Measurements from ENCODE around the gene IMP4.

The IMP4 gene

DNA sequence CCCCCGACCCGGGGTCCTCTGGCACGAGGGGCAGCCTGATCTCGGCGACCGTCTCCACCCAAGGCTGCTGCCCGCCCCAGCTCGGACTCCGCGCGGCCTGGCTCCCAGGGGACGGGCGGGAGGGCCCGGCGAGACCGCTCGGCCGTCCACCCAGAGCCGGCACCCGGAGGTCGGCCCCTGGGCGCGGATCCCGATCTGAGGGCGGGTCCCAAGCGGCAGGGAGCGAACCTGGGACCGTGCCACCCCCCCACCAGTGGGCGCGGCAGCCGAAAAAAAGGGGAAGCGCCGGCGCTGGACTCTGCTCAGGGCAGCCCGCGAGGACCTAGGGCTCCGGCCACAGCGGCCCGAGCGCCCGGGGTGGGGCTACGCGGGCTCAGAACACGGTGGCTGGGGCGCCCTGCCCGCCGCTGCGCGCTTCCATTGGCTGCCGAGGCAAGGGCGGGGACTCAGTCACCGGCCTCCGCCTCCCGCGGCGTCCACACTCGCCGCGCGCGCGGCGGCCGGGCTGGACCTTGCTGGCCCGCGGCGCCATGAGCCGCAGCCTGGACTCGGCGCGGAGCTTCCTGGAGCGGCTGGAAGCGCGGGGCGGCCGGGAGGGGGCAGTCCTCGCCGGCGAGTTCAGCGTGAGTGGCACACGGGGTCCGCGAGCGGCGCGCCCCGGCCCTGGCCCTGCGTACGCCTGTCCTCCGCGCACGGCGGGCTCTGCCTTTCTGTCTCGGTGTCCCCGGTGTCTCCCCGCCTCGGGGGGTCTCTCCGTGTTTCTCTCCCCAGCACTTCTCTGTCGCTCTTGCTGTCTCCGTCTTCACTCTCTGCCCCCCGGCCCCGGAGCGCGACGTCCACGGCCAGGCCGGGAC, 13.1 kb downstream of the IMP4 start, which contains the start of gene PTPN18:
Gene PTPN18, plus strand, starts transcription at position 479 of the 854 bp plus-strand sequence. Its CDS starts 52 bp downstream, at position 531.
- Histone ChIP-seq H3K27me3 (ENCODE audit: control insufficient read depth in 2 of 2, insufficient read depth in 2 of 2, low read length in 2 of 2) (no peaks in the 10 kb centered on the region), H3K27ac (ENCODE audit: low read depth in 2 of 2, low read length in 2 of 2) (peak within 1 kb of the TSS; percentile 86 to 89), H3K4me3 (ENCODE audit: low read length in 2 of 2) (peak within 1 kb of the TSS; percentile 81 to 94)

DNA sequence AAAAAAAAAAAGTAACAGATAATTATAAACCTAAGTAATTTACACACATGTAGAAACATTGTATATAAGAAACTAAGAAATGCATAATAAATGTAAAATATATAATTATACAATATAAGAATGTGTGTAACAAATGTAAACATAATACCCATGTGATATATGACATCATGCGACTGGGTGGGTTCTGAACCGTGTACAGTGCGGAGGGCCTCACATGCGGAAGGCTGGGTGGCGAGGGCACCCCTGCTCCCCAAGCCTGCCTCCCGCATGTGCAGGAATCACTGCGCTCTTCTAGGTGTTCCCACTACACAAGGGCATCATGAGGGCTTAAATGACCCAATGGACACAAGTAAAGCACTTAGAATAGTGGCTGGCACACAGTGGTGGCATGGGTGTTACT, 15.2 kb downstream of the IMP4 start:
- Histone ChIP-seq H3K9ac (ENCODE audit: low read depth in 1 of 2, low read length in 2 of 2) (no peak overlapping the region), H3K36me3 (ENCODE audit: control insufficient read depth in 2 of 2, insufficient read depth in 2 of 2, low read length in 2 of 2) (peaks cover 3 to 5% of the 10 kb centered on the region in 2 donors), H3K4me3 (ENCODE audit: low read length in 2 of 2) (no peak overlapping the region), H3K27me3 (ENCODE audit: control insufficient read depth in 2 of 2, insufficient read depth in 2 of 2, low read length in 2 of 2) (no peaks in the 10 kb centered on the region), H3K9me3 (ENCODE audit: control insufficient read depth in 2 of 2, low read length in 2 of 2) (no peaks in the 10 kb centered on the region), H3K4me1 (ENCODE audit: control insufficient read depth in 2 of 2, insufficient read depth in 2 of 2, low read length in 2 of 2) (peaks cover 11% of the 10 kb centered on the region in 2 donors), H3K27ac (ENCODE audit: low read depth in 2 of 2, low read length in 2 of 2) (no peak overlapping the region)

More for the DNA sequence above, 13.1 kb downstream of the IMP4 start, which contains the start of gene PTPN18:
- H3K4me1 ChIP-seq (ENCODE audit: control insufficient read depth in 2 of 2, insufficient read depth in 2 of 2, low read length in 2 of 2) = peaks cover 11% of the 10 kb centered on the region in 2 donors
- peaks cover 3 to 5% of the 10 kb centered on the region in 2 donors for H3K36me3 ChIP-seq (ENCODE audit: control insufficient read depth in 2 of 2, insufficient read depth in 2 of 2, low read length in 2 of 2)
- no peaks in the 10 kb centered on the region for H3K9me3 ChIP-seq (ENCODE audit: control insufficient read depth in 2 of 2, low read length in 2 of 2)
- peak within 1 kb of the TSS; percentile 68 to 93 for H3K9ac ChIP-seq (ENCODE audit: low read depth in 1 of 2, low read length in 2 of 2)

DNA sequence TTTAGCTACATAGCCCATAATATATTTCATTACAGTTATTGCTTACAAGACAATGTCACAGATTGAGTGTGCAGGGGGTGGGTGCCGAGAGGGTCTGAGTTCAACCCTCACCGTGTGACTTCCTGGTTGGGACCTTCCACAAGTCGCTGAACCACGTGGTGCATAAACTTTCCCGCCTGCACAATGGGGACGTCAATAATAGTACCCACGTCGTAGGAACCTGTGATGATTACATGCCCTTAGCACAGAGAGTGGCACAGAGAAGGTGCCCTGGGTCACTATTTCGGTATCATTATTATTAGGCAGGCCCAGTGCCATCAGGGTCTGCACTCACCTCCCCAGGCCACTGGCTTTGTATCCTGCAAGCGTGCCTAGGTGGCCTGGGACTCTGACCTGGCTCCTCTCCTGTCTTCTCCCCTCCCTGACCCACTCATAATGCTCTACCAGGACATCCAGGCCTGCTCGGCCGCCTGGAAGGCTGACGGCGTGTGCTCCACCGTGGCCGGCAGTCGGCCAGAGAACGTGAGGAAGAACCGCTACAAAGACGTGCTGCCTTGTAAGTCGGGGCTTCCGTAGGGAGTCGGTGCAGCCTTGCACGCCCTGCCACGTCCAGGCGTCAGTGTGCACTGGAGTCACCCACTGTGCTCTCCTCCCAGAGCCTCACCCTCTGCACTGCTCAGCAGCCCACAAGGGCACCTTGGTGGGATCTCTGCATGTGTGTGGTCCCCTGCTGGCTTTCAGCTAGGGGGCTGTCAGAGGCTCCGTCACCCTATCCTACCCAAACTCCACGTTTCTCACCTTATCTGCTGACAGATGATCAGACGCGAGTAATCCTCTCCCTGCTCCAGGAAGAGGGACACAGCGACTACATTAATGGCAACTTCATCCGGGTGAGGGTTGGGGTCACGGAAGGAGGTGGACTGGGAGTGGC, 16.0 kb downstream of the IMP4 start:
- H3K27ac ChIP-seq (ENCODE audit: low read depth in 2 of 2, low read length in 2 of 2) = no peak overlapping the region
- H3K9ac ChIP-seq (ENCODE audit: low read depth in 1 of 2, low read length in 2 of 2) = no peak overlapping the region
- H3K36me3 ChIP-seq (ENCODE audit: control insufficient read depth in 2 of 2, insufficient read depth in 2 of 2, low read length in 2 of 2) = peaks cover 3 to 5% of the 10 kb centered on the region in 2 donors
- peaks cover 11% of the 10 kb centered on the region in 2 donors for H3K4me1 ChIP-seq (ENCODE audit: control insufficient read depth in 2 of 2, insufficient read depth in 2 of 2, low read length in 2 of 2)
- H3K27me3 ChIP-seq (ENCODE audit: control insufficient read depth in 2 of 2, insufficient read depth in 2 of 2, low read length in 2 of 2) = no peaks in the 10 kb centered on the region
- no peak overlapping the region for H3K4me3 ChIP-seq (ENCODE audit: low read length in 2 of 2)
- H3K9me3 ChIP-seq (ENCODE audit: control insufficient read depth in 2 of 2, low read length in 2 of 2) = no peaks in the 10 kb centered on the region

DNA sequence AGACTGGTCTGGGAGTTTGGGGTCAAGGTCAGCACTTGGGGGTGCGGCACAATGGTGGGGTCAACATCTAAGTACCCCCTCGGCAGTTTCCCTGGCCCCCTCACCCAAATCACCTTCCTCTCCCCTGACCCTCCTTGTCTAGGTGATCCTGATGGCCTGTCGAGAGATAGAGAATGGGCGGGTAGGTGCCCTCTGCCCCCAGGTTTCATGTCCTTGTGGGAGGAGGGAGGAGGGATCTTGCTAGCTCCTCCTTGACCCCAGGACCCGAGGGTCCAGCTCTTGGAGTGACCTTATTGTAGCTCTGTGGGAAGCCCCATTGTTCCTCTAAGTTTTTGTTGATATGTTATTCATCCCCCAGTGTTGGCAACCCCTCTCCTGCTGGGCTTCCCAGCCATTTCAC, 16.8 kb downstream of the IMP4 start:
- Histone ChIP-seq H3K4me3 (ENCODE audit: low read length in 2 of 2) (no peak overlapping the region), H3K9ac (ENCODE audit: low read depth in 1 of 2, low read length in 2 of 2) (no peak overlapping the region), H3K4me1 (ENCODE audit: control insufficient read depth in 2 of 2, insufficient read depth in 2 of 2, low read length in 2 of 2) (peaks cover 10 to 11% of the 10 kb centered on the region in 2 donors), H3K27ac (ENCODE audit: low read depth in 2 of 2, low read length in 2 of 2) (no peak overlapping the region), H3K27me3 (ENCODE audit: control insufficient read depth in 2 of 2, insufficient read depth in 2 of 2, low read length in 2 of 2) (no peaks in the 10 kb centered on the region), H3K36me3 (ENCODE audit: control insufficient read depth in 2 of 2, insufficient read depth in 2 of 2, low read length in 2 of 2) (peaks cover 3 to 5% of the 10 kb centered on the region in 2 donors), H3K9me3 (ENCODE audit: control insufficient read depth in 2 of 2, low read length in 2 of 2) (no peaks in the 10 kb centered on the region)

DNA sequence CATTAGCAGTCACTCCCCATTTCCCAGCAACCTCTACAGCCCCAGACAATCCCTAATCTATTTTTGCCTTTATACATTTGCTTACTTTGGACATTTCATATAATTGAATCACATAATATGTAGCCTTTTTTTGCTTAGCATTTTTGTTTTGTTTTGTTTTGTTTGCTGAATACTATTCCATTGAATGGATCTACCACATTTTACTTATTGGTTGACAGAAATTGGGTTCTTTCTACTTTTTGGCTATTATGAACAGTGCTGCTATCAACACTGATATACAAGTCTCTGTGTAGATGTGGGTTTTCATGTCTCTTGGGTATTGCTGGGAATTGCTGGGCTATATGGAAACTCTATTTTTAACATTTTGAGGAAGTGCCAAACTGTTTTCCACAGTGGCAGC, 20.8 kb downstream of the IMP4 start:
- Histone ChIP-seq H3K4me1 (ENCODE audit: control insufficient read depth in 2 of 2, insufficient read depth in 2 of 2, low read length in 2 of 2) (no peaks in the 10 kb centered on the region), H3K27ac (ENCODE audit: low read depth in 2 of 2, low read length in 2 of 2) (no peak overlapping the region), H3K9me3 (ENCODE audit: control insufficient read depth in 2 of 2, low read length in 2 of 2) (no peaks in the 10 kb centered on the region), H3K9ac (ENCODE audit: low read depth in 1 of 2, low read length in 2 of 2) (no peak overlapping the region), H3K36me3 (ENCODE audit: control insufficient read depth in 2 of 2, insufficient read depth in 2 of 2, low read length in 2 of 2) (peaks cover 3 to 5% of the 10 kb centered on the region in 2 donors), H3K4me3 (ENCODE audit: low read length in 2 of 2) (no peak overlapping the region), H3K27me3 (ENCODE audit: control insufficient read depth in 2 of 2, insufficient read depth in 2 of 2, low read length in 2 of 2) (no peaks in the 10 kb centered on the region)

DNA sequence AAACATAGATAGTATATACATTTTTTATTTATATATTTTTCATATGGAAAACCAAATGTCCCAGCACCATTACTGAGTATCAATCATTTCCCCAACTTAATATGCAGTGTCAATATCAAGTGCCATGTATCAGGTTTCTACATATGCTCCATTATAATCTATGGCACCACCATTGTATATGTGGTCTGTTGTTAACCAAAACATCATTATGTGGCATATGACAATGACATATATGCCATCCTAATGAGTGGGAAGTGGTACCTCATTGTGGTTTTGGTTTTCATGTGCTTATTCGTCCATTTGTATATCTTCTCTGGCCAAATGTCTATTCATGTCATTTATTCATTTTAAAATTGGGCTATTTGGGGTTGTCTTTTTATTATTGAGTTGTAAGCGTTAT, 22.4 kb downstream of the IMP4 start:
- peaks cover 2 to 7% of the 10 kb centered on the region in 2 donors for H3K36me3 ChIP-seq (ENCODE audit: control insufficient read depth in 2 of 2, insufficient read depth in 2 of 2, low read length in 2 of 2)
- no peaks in the 10 kb centered on the region for H3K4me1 ChIP-seq (ENCODE audit: control insufficient read depth in 2 of 2, insufficient read depth in 2 of 2, low read length in 2 of 2)
- no peak overlapping the region for H3K9ac ChIP-seq (ENCODE audit: low read depth in 1 of 2, low read length in 2 of 2)
- H3K4me3 ChIP-seq (ENCODE audit: low read length in 2 of 2) = no peak overlapping the region
- H3K27ac ChIP-seq (ENCODE audit: low read depth in 2 of 2, low read length in 2 of 2) = no peak overlapping the region
- no peaks in the 10 kb centered on the region for H3K9me3 ChIP-seq (ENCODE audit: control insufficient read depth in 2 of 2, low read length in 2 of 2)
- H3K27me3 ChIP-seq (ENCODE audit: control insufficient read depth in 2 of 2, insufficient read depth in 2 of 2, low read length in 2 of 2) = no peaks in the 10 kb centered on the region

DNA sequence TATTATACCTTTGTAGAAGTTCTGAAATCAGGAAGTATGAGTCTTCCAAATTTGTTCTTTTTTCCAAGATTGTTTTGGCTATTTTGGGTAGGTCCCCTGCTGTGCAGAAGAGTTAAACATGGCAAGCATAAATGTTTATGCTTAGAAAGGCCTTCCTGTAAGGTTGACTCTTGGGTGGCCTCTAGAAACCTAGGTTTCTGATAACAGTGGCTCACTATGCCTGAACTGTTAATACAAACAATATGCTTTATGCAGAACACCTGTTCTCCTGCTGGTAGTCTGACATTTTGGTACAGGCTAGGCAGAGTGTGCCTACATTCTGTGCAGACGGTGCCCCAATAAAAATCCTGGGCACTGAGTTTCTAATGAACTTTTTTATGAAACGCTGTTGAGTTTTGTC, 23.3 kb downstream of the IMP4 start:
- Histone ChIP-seq H3K27me3 (ENCODE audit: control insufficient read depth in 2 of 2, insufficient read depth in 2 of 2, low read length in 2 of 2) (no peaks in the 10 kb centered on the region), H3K9me3 (ENCODE audit: control insufficient read depth in 2 of 2, low read length in 2 of 2) (no peaks in the 10 kb centered on the region), H3K27ac (ENCODE audit: low read depth in 2 of 2, low read length in 2 of 2) (no peak overlapping the region), H3K4me1 (ENCODE audit: control insufficient read depth in 2 of 2, insufficient read depth in 2 of 2, low read length in 2 of 2) (peaks cover 0 to 2% of the 10 kb centered on the region in 2 donors), H3K9ac (ENCODE audit: low read depth in 1 of 2, low read length in 2 of 2) (no peak overlapping the region), H3K36me3 (ENCODE audit: control insufficient read depth in 2 of 2, insufficient read depth in 2 of 2, low read length in 2 of 2) (peaks cover 7 to 10% of the 10 kb centered on the region in 2 donors), H3K4me3 (ENCODE audit: low read length in 2 of 2) (no peak overlapping the region)

DNA sequence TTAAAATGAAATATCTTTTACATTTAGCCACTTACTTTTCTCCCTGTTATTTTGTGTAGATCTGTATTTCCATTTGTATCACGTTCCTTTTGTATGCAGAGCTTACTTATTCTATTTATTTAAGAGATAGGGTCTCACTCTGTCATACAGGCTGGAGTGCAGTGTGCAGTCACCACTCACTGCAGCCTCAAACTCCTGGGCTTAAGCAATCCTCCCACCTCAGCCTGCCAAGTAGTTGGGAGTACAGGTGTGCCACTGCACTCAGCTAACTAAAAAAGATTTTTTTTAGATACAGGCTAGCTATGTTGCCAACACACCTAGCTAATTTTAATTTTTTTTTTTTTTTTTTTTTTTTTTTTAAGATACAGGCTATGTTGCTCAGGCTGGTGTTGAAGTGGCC, 24.0 kb downstream of the IMP4 start:
- Histone ChIP-seq H3K4me1 (ENCODE audit: control insufficient read depth in 2 of 2, insufficient read depth in 2 of 2, low read length in 2 of 2) (peaks cover 0 to 10% of the 10 kb centered on the region in 2 donors), H3K27ac (ENCODE audit: low read depth in 2 of 2, low read length in 2 of 2) (no peak overlapping the region), H3K4me3 (ENCODE audit: low read length in 2 of 2) (no peak overlapping the region), H3K9me3 (ENCODE audit: control insufficient read depth in 2 of 2, low read length in 2 of 2) (no peaks in the 10 kb centered on the region), H3K9ac (ENCODE audit: low read depth in 1 of 2, low read length in 2 of 2) (no peak overlapping the region), H3K36me3 (ENCODE audit: control insufficient read depth in 2 of 2, insufficient read depth in 2 of 2, low read length in 2 of 2) (peaks cover 7 to 10% of the 10 kb centered on the region in 2 donors), H3K27me3 (ENCODE audit: control insufficient read depth in 2 of 2, insufficient read depth in 2 of 2, low read length in 2 of 2) (no peaks in the 10 kb centered on the region)

DNA sequence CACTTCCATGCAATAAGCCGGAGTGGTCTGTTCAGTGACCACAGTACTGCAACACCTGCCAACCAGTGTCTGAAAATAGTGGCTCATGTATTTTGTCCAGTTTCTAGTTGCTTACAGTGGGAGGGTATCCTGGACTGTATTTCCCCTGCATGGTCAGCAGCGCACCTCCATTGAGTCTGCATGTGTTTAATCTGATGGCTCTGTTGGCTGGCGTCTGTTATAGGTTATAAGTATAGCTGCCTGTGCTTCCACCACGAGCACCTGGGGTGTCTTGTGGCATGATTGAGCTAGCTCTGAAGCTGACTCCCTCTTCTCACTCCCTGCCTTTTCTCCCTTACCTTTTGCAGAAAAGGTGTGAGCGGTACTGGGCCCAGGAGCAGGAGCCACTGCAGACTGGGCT, 26.1 kb downstream of the IMP4 start:
- peaks cover 7 to 10% of the 10 kb centered on the region in 2 donors for H3K36me3 ChIP-seq (ENCODE audit: control insufficient read depth in 2 of 2, insufficient read depth in 2 of 2, low read length in 2 of 2)
- H3K27ac ChIP-seq (ENCODE audit: low read depth in 2 of 2, low read length in 2 of 2) = no peak overlapping the region
- no peaks in the 10 kb centered on the region for H3K9me3 ChIP-seq (ENCODE audit: control insufficient read depth in 2 of 2, low read length in 2 of 2)
- no peak overlapping the region for H3K4me3 ChIP-seq (ENCODE audit: low read length in 2 of 2)
- H3K4me1 ChIP-seq (ENCODE audit: control insufficient read depth in 2 of 2, insufficient read depth in 2 of 2, low read length in 2 of 2) = peaks cover 11 to 23% of the 10 kb centered on the region in 2 donors
- no peak overlapping the region for H3K9ac ChIP-seq (ENCODE audit: low read depth in 1 of 2, low read length in 2 of 2)
- H3K27me3 ChIP-seq (ENCODE audit: control insufficient read depth in 2 of 2, insufficient read depth in 2 of 2, low read length in 2 of 2) = no peaks in the 10 kb centered on the region
